Liver (tissue), 9 donors: Measurements from ENCODE around the gene C1QL4. TPM values are rescaled to one million over a fixed set of nuclear protein-coding genes. Genes with fewer than 3 reads are reported as not detected.

Experiments used
- DNase-seq: peaks from one replicate; pipeline ENCODE4 v3.0.0-alpha.2; 2017; ENCODE audit warnings: low spot score
- H3K27ac ChIP-seq, 2 donors: one replicate each; pipeline ENCODE4 v1.7.0; 2013; ENCODE audit warnings: inconsistent platforms in 2 of 2, low read length in 2 of 2, control low read depth in 1 of 2, low read depth in 1 of 2, mild to moderate bottlenecking in 1 of 2
- H3K27me3 ChIP-seq, 4 donors: one replicate each; pipeline versions ENCODE4 v1.6.1 to v1.7.0; 2013; ENCODE audit warnings: low read length in 3 of 4, inconsistent platforms in 1 of 4, mild to moderate bottlenecking in 1 of 4, moderate library complexity in 1 of 4; ENCODE audit not compliant: control insufficient read depth in 4 of 4, insufficient read depth in 4 of 4
- H3K36me3 ChIP-seq, 4 donors: one replicate each; pipeline versions ENCODE4 v1.6.1 to v1.7.0; 2013; ENCODE audit warnings: low read length in 3 of 4, mild to moderate bottlenecking in 3 of 4, low read depth in 1 of 4, moderate library complexity in 1 of 4; ENCODE audit not compliant: control insufficient read depth in 4 of 4, insufficient read depth in 3 of 4
- H3K4me1 ChIP-seq, 4 donors: one replicate each; pipeline versions ENCODE4 v1.6.1 to v1.7.0; 2013; ENCODE audit warnings: low read length in 3 of 4, mild to moderate bottlenecking in 3 of 4, moderate library complexity in 1 of 4; ENCODE audit not compliant: control insufficient read depth in 4 of 4, insufficient read depth in 4 of 4
- H3K4me3 ChIP-seq, 3 donors: one replicate each; pipeline versions ENCODE4 v1.6.1 to v1.7.0; 2013; ENCODE audit warnings: low read length in 3 of 3, control low read depth in 1 of 3, low read depth in 1 of 3, mild to moderate bottlenecking in 1 of 3
- H3K9ac ChIP-seq, 2 donors: one replicate each; pipeline ENCODE4 v1.7.0; 2013; ENCODE audit warnings: low read length in 2 of 2, mild to moderate bottlenecking in 2 of 2, moderate library complexity in 2 of 2, control low read depth in 1 of 2, low read depth in 1 of 2
- H3K9me3 ChIP-seq, 4 donors: one replicate each; pipeline versions ENCODE4 v1.6.1 to v1.7.0; 2013; ENCODE audit warnings: low read length in 3 of 4; ENCODE audit not compliant: control insufficient read depth in 4 of 4
- EGR1 ChIP-seq, 2 donors: IDR thresholded peaks; 2 replicates each; pipeline ENCODE4 v1.6.1; 2016 to 2018; ENCODE audit warnings: antibody characterized with exemption in 2 of 2, low read depth in 2 of 2
- FOXA1 ChIP-seq: IDR thresholded peaks from 2 replicates; pipeline ENCODE4 v1.6.1; 2016; ENCODE audit warnings: antibody characterized with exemption
- FOXA2 ChIP-seq: IDR thresholded peaks from 2 replicates; pipeline ENCODE4 v1.6.1; 2016; ENCODE audit warnings: antibody characterized with exemption
- GABPA ChIP-seq, 2 donors: IDR thresholded peaks in 1 of 2; conservative IDR thresholded peaks in 1 of 2; 2 replicates each; pipeline ENCODE4 v1.6.1; 2016; ENCODE audit warnings: antibody characterized with exemption in 2 of 2, mild to moderate bottlenecking in 1 of 2, moderate library complexity in 1 of 2
- HNF4A ChIP-seq, 2 donors: conservative IDR thresholded peaks; 2 replicates each; pipeline ENCODE4 v1.6.1; 2016; ENCODE audit warnings: antibody characterized with exemption in 2 of 2, mild to moderate bottlenecking in 2 of 2
- JUND ChIP-seq, 2 donors: IDR thresholded peaks; 2 replicates each; pipeline ENCODE4 v1.6.1; 2016; ENCODE audit warnings: antibody characterized with exemption in 2 of 2
- NR2F2 ChIP-seq: IDR thresholded peaks from 2 replicates; pipeline ENCODE4 v1.6.1; 2016; ENCODE audit warnings: antibody characterized with exemption
- RAD21 ChIP-seq, 2 donors: IDR thresholded peaks; 2 replicates each; pipeline ENCODE4 v1.6.1; 2016; ENCODE audit warnings: antibody characterized with exemption in 2 of 2, mild to moderate bottlenecking in 2 of 2
- RXRA ChIP-seq, 2 donors: IDR thresholded peaks; 2 replicates each; pipeline ENCODE4 v1.6.1; 2017 to 2018; ENCODE audit warnings: antibody characterized with exemption in 2 of 2, mild to moderate bottlenecking in 1 of 2
- SP1 ChIP-seq: IDR thresholded peaks from 2 replicates; pipeline ENCODE4 v1.6.1; 2018; ENCODE audit warnings: antibody characterized with exemption, mild to moderate bottlenecking
- TAF1 ChIP-seq: conservative IDR thresholded peaks from 2 replicates; pipeline ENCODE4 v1.6.1; 2016; ENCODE audit warnings: antibody characterized with exemption, mild to moderate bottlenecking
- YY1 ChIP-seq: IDR thresholded peaks from 2 replicates; pipeline ENCODE4 v1.6.1; 2016; ENCODE audit warnings: antibody characterized with exemption, mild to moderate bottlenecking
- WGBS: extraction: QIAGEN DNeasy Blood & Tissue Kit; methylation state at CpG from one replicate; pipeline ENCODE4 v1.1.7; 2013; 5-methylcytosine and 5-hydroxymethylcytosine counted together
- polyA plus RNA-seq, 2 donors: library from polyadenylated mRNA; stranded (reverse) in 1 of 2; unstranded in 1 of 2; fragments of 200-250 nt in 1 of 2; fragments of >200 nt in 1 of 2; fragmentation: Nextera tagmentation in 1 of 2; extraction: Ambion mirVana in 1 of 2; gene quantifications; one replicate each; pipeline versions ENCODE4 v1.2.1 to v1.2.3, GENCODE V29; 2013 to 2015
- total RNA-seq, 2 donors: library from RNA; depleted of rRNA; stranded (reverse); fragments of >200 nt; gene quantifications; one replicate each; pipeline ENCODE4 v1.2.3, GENCODE V29; 2014
- TF ChIP-seq, protein P1 (sequence below): fragments of 150-350 bp; IDR thresholded peaks from 2 replicates; pipeline ENCODE4 v1.5.1; 2017; ENCODE audit warnings: improper control_type of control experiment, low read depth, low read length; ENCODE audit not compliant: missing input control
- TF ChIP-seq, protein P2 (sequence below): IDR thresholded peaks from 2 replicates; pipeline ENCODE4 v1.6.1; 2016; ENCODE audit warnings: antibody characterized with exemption
- TF ChIP-seq, protein P3 (sequence below): IDR thresholded peaks from 2 replicates; pipeline ENCODE4 v1.6.1; 2016; ENCODE audit warnings: antibody characterized with exemption, mild to moderate bottlenecking
- TF ChIP-seq, protein P4 (sequence below): IDR thresholded peaks from 2 replicates; pipeline ENCODE4 v1.6.1; 2016; ENCODE audit warnings: antibody characterized with exemption
- TF ChIP-seq, protein P5 (sequence below): IDR thresholded peaks from 2 replicates; pipeline ENCODE4 v1.6.1; 2016; ENCODE audit warnings: antibody characterized with exemption
- donor health status: healthy.
- donor health status: healthy.
- donor health status: healthy.
- donor health status: healthy.
- donor health status: healthy.

Gene C1QL4
- total and polyA plus RNA-seq, 4 donors, result not detected

DNA sequence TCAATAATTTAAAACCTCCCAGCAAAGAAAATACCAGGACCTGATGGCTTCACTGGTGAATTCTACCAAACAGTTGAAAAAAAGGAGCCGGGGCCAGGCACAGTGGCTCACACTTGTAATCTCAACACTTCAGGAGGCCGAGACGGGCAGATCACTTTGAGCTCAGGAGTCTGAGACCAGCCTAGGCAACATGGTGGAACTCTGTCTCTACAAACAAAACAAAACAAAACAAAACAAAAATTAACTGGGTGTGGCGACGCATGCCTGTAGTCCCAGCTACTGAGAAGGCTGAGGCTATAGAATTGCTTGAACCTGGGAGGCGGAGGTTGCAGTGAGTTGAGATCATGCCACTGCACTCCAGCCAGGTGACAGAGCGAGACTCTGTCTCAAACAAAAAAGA, 27.6 kb downstream of the C1QL4 start:
- H3K36me3 ChIP-seq, result no peaks in the 10 kb centered on the region
- no peak overlapping the region for H3K27ac ChIP-seq
- H3K27me3 ChIP-seq, result no peaks in the 10 kb centered on the region
- DNase-seq, result no peak
- H3K9me3 ChIP-seq, result no peaks in the 10 kb centered on the region
- H3K4me3 ChIP-seq, result no peak overlapping the region
- no peak overlapping the region for H3K9ac ChIP-seq
- WGBS, result 95% methylated on average over 7 of the region's 7 CpGs
- H3K4me1 ChIP-seq, result no peaks in the 10 kb centered on the region
- TF ChIP-seq FOXA2, result no peak
- no peak for TF ChIP-seq FOXA1
- TF ChIP-seq, protein P1, sequence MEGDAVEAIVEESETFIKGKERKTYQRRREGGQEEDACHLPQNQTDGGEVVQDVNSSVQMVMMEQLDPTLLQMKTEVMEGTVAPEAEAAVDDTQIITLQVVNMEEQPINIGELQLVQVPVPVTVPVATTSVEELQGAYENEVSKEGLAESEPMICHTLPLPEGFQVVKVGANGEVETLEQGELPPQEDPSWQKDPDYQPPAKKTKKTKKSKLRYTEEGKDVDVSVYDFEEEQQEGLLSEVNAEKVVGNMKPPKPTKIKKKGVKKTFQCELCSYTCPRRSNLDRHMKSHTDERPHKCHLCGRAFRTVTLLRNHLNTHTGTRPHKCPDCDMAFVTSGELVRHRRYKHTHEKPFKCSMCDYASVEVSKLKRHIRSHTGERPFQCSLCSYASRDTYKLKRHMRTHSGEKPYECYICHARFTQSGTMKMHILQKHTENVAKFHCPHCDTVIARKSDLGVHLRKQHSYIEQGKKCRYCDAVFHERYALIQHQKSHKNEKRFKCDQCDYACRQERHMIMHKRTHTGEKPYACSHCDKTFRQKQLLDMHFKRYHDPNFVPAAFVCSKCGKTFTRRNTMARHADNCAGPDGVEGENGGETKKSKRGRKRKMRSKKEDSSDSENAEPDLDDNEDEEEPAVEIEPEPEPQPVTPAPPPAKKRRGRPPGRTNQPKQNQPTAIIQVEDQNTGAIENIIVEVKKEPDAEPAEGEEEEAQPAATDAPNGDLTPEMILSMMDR, result no peak
- no peak for TF ChIP-seq RXRA (IDR thresholded peaks at IDR 0.05)
- TF ChIP-seq RAD21 (IDR thresholded peaks at IDR 0.05), result no peak
- no peak for TF ChIP-seq HNF4A (conservative IDR thresholded peaks at IDR 0.05)
- TF ChIP-seq, protein P2, sequence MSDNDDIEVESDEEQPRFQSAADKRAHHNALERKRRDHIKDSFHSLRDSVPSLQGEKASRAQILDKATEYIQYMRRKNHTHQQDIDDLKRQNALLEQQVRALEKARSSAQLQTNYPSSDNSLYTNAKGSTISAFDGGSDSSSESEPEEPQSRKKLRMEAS, result no peak
- TF ChIP-seq NR2F2, result no peak
- no peak for TF ChIP-seq TAF1
- TF ChIP-seq EGR1 (IDR thresholded peaks at IDR 0.05; ENCODE audit: low read depth in 2 of 2), result no peak
- TF ChIP-seq YY1, result no peak
- no peak for TF ChIP-seq JUND (IDR thresholded peaks at IDR 0.05)
- TF ChIP-seq, protein P3, sequence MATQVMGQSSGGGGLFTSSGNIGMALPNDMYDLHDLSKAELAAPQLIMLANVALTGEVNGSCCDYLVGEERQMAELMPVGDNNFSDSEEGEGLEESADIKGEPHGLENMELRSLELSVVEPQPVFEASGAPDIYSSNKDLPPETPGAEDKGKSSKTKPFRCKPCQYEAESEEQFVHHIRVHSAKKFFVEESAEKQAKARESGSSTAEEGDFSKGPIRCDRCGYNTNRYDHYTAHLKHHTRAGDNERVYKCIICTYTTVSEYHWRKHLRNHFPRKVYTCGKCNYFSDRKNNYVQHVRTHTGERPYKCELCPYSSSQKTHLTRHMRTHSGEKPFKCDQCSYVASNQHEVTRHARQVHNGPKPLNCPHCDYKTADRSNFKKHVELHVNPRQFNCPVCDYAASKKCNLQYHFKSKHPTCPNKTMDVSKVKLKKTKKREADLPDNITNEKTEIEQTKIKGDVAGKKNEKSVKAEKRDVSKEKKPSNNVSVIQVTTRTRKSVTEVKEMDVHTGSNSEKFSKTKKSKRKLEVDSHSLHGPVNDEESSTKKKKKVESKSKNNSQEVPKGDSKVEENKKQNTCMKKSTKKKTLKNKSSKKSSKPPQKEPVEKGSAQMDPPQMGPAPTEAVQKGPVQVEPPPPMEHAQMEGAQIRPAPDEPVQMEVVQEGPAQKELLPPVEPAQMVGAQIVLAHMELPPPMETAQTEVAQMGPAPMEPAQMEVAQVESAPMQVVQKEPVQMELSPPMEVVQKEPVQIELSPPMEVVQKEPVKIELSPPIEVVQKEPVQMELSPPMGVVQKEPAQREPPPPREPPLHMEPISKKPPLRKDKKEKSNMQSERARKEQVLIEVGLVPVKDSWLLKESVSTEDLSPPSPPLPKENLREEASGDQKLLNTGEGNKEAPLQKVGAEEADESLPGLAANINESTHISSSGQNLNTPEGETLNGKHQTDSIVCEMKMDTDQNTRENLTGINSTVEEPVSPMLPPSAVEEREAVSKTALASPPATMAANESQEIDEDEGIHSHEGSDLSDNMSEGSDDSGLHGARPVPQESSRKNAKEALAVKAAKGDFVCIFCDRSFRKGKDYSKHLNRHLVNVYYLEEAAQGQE, result no peak
- no peak for TF ChIP-seq SP1
- TF ChIP-seq, protein P4, sequence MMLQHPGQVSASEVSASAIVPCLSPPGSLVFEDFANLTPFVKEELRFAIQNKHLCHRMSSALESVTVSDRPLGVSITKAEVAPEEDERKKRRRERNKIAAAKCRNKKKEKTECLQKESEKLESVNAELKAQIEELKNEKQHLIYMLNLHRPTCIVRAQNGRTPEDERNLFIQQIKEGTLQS, result no peak
- no peak for TF ChIP-seq GABPA (IDR thresholded peaks at IDR 0.05 in 1 of 2, conservative IDR thresholded peaks at IDR 0.05 in 1 of 2)
- TF ChIP-seq, protein P5, sequence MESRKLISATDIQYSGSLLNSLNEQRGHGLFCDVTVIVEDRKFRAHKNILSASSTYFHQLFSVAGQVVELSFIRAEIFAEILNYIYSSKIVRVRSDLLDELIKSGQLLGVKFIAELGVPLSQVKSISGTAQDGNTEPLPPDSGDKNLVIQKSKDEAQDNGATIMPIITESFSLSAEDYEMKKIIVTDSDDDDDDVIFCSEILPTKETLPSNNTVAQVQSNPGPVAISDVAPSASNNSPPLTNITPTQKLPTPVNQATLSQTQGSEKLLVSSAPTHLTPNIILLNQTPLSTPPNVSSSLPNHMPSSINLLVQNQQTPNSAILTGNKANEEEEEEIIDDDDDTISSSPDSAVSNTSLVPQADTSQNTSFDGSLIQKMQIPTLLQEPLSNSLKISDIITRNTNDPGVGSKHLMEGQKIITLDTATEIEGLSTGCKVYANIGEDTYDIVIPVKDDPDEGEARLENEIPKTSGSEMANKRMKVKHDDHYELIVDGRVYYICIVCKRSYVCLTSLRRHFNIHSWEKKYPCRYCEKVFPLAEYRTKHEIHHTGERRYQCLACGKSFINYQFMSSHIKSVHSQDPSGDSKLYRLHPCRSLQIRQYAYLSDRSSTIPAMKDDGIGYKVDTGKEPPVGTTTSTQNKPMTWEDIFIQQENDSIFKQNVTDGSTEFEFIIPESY, result no peak
